Stimulated activated CD4-positive, alpha-beta T cell treated with anti-CD3 and anti-CD28 coated beads, Interleukin-2, amount 100 ng/mL, for 4 hours (primary cell): ENCODE data around the gene SAMD11.
A peak's percentile ranks its signal among the peaks of the same experiment; 100 is the strongest.
"Not testable (repeated sequence)": the region's sequence is repeated elsewhere in the genome, so short reads cannot be mapped to it uniquely, and the experiment has no call there.

Experiments used
- DNase-seq: peaks from one replicate; pipeline ENCODE4 v3.0.0-alpha.2; 2020; ENCODE audit warnings: low read depth

The SAMD11 gene, protein sequence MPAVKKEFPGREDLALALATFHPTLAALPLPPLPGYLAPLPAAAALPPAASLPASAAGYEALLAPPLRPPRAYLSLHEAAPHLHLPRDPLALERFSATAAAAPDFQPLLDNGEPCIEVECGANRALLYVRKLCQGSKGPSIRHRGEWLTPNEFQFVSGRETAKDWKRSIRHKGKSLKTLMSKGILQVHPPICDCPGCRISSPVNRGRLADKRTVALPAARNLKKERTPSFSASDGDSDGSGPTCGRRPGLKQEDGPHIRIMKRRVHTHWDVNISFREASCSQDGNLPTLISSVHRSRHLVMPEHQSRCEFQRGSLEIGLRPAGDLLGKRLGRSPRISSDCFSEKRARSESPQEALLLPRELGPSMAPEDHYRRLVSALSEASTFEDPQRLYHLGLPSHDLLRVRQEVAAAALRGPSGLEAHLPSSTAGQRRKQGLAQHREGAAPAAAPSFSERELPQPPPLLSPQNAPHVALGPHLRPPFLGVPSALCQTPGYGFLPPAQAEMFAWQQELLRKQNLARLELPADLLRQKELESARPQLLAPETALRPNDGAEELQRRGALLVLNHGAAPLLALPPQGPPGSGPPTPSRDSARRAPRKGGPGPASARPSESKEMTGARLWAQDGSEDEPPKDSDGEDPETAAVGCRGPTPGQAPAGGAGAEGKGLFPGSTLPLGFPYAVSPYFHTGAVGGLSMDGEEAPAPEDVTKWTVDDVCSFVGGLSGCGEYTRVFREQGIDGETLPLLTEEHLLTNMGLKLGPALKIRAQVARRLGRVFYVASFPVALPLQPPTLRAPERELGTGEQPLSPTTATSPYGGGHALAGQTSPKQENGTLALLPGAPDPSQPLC

DNA sequence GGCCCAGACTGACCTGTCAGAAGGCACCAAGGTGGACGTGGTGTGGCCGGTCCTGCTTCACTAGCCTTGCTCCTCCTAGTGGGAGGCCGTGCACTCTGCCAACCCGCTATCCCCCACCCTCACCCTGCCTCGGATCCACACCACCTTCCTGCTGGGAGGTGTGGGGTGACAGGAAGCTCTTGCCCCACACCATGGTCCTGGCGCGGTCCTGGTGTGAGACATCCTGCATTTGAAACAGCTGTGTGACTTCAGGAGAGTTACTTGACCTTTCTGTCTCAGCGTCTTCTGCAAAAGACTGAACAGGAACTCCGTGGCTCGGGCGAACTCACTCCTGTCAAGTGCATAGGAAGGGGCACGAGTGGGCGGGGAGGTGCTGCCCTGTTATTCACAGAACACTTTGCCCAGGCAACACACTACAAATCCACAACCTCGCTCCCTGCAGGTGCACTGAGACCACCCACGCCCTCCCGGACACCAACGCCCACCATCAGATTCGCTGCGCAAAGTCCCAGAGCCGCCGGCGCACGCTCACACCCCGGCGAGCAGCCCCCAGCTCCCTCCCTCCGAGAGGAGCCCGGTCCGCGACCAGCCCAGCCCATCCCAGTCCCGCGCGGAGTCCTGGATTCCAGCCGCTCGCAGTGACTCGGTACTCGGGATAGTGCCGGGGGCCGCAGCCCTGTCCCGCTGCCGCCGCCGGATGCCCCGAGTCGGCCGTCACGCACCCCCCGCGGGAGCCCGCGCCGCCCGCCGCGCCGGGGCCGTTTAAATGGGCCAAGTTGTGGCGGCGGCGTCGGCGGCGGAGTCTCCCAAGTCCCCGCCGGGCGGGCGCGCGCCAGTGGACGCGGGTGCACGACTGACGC lies at the start of gene SAMD11:
TSS of gene SAMD11 (plus strand) at position 793 of the 860 bp plus-strand sequence. CDS start 509 bp downstream, outside the sequence.
- peak; percentile 37 for DNase-seq

DNA sequence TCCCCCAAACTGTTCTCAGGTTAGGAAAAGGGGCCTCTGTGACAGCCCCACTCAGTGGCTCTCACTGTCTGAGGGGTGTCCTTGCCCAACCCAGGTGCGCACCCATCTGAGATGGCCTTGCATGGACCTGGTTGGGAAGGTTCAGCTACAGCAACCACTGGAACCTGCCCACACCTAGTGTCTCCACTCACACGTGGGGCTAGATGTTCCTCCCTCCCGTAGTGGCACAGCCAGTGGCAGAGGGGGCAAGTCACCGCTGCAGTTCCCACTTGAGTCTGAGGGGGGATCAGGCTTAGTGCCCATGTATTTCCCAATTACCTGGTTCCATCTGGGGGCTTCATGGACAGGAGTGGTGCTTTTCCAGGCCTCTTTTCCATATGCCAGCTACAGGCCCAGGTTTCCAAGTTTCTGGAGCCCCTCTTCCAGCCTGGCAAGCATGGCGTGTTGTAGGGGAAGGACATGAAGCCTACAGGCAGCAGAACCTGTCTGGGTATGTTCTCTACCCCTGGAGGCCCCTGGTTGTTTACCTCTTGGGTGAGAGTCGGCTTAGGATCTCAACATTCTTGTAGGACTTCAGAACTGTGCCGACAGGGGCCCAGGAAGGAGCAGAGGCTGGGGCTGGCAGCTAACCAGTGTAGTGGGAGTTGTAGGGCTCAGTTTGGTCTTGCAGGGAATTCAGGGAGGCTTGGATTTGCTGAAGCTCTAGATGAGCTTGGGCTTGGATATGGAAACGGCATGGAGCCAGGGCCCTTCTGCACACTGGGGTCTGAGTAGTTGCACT lies 47.1 kb upstream of the SAMD11 start:
- not testable (repeated sequence) for DNase-seq

DNA sequence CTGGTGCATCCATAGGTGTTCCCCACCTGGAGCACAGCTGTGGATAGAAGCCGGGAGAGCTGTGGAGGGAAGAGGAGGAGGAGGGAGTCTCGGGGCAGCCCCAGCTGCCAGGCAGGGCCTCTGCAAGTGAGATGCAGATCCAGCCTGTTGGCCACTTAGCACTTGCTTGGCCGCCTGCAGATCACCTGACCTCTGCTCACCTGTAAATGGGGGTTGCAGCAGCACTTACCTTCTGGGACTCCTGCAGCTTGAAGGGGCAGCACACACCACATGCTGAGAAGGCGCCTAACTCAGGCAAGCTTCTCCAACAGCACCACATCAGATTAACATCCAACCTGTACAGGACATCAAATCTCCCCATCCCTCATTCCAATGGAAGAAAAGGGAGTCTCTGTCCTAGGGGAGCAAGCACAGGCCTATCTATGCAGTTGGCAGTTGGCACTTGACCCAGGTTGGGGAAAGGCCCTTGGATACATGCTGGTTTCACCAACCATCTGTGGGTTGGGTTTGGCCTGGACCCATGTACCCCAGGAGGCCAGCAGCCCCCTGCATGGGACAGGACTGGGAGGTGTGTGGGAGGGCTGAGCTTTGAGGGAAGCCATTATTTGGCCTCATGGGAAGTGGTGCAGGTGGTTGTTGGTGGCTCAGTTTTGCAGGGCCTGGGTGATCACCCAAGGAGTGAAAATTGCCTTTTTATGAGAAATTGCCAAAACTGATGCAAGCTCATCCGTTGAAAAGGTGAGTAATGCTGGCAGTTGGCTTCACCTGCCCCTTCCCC lies 46.3 kb upstream of the SAMD11 start:
- DNase-seq, result not testable (repeated sequence)

DNA sequence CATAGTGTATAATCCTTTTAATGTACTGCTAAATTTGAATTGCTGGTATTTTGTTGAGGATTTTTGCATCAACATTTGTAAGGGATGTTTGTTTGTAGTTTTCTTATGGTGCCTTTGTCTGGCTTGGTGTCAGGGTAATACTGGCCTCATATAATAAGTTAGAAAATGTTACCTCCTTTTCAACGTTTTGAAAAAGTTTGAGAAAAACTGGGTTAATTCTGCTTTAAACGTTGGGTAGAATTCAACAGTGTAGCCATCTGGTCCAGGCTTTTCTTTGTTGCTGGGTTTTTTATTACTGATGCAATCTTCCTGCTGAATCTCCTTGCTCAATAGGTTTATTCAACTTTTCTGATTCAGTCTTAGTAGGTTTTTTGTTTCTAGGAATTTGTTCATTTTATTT lies 43.2 kb upstream of the SAMD11 start:
- DNase-seq, result not testable (repeated sequence)

DNA sequence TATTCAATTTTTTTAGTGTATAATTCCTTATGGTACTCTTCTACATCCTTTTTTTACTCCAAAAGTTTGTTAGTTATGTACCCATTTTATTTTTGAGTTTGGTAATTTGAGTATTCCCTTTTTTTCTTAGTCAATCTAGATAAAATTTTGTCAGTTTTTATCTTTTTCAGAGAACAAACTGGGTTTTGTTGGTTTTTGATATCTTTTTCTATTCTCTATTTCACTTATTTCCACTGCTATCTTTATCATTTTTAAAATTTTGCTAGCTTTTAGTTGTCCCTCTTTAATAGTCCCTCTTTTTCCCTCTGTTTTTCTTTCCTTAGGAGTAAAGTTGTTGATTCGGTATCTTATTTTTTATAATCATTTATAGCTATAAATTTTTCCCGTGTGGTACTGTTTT lies 42.8 kb upstream of the SAMD11 start:
- not testable (repeated sequence) for DNase-seq

DNA sequence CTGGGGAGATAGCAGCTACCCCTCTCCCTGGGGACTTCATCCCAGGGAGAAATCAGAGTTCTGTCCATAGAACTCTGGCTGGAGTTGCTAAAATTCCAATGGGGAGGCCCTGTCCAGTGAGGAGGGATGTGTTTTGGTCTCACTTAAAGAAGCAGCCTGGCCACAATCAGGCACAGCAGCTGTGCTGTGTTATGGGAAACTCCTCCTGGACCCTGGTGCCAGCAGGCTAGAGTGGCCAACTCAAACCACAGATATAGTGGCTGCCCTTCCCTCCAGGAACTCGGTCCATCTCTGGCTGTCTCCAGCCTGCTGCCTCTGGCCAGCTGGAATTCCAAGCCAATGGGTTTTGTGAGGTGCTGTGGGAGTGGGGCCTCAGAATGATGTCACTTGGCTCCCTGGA lies 37.4 kb upstream of the SAMD11 start:
- no peak for DNase-seq

DNA sequence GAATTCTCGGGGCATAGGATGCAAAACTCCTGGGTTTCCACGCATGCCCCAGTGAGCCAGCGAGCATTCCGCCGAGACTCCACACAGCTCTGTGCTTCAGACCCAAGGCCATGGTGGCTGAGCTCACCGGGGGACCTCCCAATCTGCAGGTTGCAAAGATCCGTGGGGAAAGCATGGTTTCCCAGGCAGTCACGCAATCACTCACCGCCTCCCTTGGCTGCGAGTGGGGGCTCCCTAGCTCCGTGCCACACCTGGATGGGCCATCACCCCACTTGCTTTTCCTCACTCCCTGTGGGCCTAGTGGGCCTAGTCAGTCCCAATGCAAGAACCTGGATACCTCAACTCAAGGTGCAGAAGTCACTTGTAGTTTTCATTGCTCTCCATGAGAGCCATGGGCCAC lies 37.0 kb upstream of the SAMD11 start:
- no peak for DNase-seq

DNA sequence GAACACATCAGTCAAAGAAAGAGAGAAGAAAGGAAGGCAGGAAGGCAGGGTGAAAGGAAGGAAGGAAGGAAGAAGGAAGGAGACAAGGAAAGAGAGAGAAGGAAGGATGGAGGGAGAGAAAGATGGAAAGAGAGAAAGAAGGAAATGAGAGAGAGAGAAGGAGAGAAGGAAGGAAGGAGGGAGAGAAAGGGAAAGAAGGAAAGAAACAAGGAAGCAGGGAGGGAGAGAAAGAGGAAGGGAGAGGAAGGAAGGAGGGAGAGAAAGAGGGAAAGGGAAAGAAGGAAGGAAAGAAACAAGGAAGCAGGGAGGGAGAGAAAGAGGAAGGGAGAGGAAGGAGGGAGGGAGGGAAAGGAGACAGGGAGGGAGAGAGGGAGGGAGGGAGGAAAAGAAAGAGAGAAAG lies 35.4 kb upstream of the SAMD11 start:
- no peak for DNase-seq

DNA sequence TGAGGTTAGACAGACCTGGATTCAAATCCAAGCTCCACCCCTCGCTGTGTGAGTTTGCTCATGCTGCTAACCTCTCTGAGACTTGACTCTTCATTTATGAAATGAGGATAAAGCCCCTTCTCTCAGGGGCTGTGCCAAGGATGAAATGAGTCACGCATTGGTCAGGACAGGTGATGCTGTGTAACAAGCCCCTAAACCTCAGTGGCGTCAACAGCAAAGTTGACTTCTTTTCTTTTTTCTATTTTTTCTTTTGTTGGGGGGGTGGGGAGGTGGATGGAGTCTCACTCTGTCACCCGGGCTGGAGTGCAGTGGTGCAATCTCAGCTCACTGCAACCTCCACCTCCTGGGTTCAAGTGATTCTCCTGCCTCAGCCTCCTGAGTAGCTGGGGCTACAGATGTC lies 33.9 kb upstream of the SAMD11 start:
- not testable (repeated sequence) for DNase-seq

DNA sequence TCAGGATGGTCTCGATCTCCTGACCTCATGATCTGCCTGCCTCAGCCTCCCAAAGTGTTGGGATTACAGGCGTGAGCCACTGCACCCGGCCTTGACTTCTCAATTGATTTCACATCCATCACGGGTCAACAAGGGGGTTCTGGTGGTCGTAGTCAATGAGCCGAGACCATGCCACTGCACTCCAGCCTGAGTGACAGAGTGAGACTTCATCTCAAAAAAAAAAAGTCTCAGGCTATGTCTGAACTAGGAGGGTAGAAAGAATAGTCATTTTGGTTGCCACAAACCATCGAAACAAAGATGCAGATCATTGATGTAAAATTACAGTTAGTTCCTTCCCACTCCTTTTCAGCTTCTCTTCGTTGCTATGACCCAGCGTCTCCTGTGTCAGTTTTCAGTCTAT lies 33.5 kb upstream of the SAMD11 start:
- not testable (repeated sequence) for DNase-seq

DNA sequence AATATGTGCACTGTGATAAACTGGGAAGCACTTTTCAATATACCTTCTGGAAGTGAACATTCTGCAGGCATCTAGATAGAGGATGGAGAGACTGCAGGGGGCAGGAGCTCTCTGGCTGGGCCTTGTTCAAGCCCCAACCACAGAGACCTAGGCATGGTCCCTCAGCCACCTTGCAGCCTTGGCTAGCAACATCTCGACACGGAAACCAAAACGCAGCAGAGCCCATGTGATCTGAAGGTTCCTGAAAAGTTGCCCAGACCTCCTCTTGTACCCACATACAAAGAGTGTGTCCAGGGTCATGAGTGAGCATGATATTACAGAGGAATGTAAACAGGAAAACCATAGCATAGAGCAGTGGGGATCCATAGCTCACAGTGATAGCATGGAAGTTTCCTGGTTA lies 33.1 kb upstream of the SAMD11 start:
- DNase-seq, result no peak

DNA sequence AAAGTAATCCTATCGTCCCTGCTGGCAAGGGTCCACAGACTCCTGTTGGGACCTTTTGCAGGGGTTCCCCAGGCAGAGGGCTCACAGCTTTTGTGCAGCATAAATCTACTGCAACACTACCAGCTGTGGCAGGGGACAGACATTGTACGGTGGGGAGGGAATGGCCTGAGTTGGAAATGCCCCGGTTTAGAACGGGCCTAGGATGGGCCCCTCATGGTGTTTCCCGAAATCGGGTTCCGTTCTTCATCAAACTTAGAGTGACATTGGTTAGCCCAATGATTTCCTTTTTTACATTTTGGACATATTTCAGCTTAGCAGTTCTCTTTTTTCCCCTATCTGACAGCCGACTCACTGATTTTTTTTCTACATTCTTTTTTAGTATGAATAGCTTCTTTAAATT lies 26.5 kb upstream of the SAMD11 start:
- DNase-seq, result no peak

DNA sequence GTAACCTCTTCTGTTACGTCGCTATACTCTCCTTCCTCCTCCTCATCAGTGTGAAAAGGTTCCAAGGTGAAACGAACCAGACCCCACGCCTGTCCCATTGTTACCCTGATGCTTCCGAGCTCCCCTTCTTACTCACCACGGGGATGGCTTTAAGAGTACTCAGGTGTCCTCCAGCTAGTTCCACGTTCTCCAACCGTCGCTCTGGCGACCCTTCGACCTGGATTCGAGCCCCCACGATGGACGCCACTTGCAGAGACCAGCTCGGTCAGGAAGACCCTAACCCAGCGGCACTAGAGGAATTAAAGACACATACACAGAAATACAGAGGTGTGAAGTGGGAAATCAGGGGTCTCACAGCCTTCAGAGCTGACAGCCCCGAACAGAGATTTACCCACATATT lies 25.8 kb upstream of the SAMD11 start:
- not testable (repeated sequence) for DNase-seq

DNA sequence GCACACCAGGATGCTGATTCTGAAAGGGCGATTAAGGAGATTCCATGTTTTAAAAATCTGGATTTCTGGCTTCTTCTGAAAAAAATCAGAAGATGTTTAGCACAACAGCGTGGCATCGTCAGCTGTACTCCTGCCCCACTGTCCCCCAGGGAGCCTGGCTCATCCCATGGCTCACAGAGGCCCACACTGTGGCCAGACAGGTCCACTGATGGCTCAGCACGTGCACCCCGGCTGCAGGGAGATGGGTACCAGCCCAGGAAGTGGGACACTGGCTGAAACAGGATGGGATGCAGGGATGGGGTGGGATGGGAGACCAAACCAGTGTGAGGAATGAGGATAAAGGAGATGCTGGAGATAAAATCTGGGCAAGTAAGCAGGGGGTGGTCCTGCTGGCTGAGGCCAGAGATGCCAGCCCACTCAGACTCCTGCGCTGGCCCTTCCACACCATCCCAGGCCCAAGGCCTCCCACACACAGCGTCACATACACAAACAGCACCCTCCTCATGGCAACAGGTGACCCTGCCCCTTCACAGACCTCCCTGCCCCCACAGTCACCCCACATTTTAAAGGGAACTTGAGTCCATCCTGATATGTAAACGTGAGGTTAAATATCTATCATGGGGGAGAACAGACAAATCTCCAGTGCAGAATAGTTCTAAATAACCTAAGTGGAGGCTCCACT lies 23.9 kb upstream of the SAMD11 start:
- DNase-seq, result no peak

DNA sequence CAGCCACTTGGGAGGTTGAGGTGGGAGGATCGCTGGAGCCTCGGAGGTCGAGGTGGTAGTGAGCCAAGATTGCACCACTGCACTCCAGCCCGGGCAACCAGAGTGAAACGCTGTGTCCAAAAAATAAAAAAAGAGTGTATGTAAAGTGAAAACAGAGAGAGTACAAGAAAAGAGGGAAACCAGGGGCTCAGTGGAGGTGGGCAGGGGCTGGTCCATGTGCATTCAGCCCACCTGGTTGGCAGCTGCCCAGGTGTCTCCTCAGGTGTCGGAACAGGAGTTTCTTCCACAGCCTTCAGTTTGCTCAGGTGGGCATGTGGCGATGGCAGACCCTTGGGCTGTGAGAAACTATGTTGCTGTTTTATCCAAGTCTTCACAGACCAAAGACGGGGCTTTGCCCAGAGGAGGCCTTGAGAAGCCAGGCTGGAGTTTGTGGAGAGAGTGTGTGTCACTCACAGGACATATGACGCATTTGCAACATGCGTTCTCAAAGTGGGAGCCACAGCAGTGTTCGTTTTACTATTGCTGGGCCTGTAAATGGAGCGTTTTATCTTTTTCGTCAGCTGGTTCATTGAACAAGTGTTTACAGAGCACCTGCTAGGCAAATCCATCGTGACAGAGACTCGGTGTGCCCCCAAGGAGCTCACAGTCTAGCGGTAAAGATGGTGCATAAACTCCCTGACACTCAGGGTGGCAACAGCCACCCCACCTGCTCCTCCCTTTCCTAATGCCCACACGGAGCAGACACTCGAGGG lies 22.4 kb upstream of the SAMD11 start:
- DNase-seq, result no peak

DNA sequence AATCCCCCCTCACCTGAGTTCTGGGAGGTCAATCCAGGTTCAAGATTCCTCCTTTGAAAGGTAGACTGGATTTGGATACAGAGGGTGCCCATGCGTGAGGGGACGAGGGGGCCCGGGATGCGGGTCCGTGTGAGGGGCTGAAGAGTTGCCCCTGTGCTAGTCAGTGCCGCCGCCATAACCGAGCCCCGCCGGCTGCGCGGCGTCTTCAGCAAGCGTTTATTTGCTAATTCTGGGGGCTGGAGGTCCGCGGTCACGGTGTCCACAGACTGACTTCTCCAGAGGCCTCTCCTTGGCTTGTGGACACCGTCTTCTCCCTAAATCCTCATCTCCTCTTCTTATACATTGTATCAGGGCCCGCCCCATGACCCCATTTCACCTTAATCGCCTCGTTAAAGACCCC lies 20.9 kb upstream of the SAMD11 start:
- no peak for DNase-seq

DNA sequence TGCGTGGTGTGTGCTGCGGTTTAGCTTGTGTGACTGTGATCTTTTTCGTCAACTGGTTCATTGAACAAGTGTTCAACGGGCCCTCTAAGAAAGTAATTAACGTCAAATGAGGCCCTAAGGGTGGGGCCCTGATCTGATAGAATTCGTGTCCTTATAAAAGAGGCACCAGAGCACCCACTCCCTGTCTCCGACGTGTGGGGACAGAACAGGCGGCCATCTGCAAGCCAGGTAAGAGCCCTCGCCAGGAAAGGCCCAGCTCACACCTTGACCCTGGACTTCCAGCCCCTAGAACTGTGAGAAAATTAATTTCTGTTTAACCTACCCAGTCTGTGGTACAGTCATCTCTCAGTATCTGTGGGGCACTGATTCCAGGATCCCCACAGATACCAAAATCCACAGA lies 20.4 kb upstream of the SAMD11 start:
- no peak for DNase-seq

DNA sequence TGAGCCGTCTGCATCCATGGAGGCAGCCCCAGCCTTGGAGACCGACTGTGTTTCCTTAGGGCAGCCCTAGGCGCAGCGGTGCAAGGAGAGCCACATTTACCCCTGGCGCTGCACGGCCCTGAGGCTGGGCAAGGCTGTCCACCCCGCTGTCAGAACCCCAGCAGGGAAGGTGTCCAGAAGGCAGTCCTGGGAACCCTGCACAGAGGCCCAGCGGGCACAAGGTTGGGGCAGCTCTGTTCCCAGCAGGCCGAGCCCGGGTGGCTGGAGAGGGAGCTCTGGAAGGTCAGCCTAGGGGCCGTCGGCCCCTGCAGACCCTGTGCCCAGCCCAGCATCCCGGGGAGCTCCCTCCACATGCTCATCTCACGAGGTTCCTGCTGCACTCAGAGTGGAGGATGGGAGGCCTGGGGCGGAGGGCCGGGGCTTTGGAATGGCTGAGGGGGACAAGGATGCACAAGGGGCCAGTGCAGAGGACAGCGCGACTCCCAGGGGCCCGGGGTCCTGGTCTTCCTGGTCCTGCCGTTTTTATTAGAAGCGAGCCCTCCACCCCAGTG lies 19.9 kb upstream of the SAMD11 start:
- DNase-seq, result no peak
